SU-DHL-6 (cell line): ENCODE data around the gene PVR.

Experiments used
- H2AFZ ChIP-seq: fragments of 200-600 bp; sonication (generic); 2 replicates; pipeline ENCODE4 v1.6.1; 2014; ENCODE audit warnings: low read depth, mild to moderate bottlenecking, moderate library complexity, mixed read lengths, antibody characterized with exemption, low read length; ENCODE audit not compliant: severe bottlenecking
- H3F3A ChIP-seq: fragments of 200-600 bp; shearing (Covaris generic); 2 replicates; pipeline ENCODE4 v1.6.0; 2016; ENCODE audit warnings: antibody characterized with exemption, mild to moderate bottlenecking; ENCODE audit not compliant: insufficient read depth
- H3K27ac ChIP-seq: fragments of 200-600 bp; sonication (generic); 2 replicates; pipeline ENCODE4 v1.5.1; 2016; ENCODE audit warnings: low read depth, mild to moderate bottlenecking, low read length, moderate library complexity, mixed read lengths
- H3K27me3 ChIP-seq: fragments of 200-600 bp; sonication (generic), shearing (Covaris generic); 2 replicates; pipeline ENCODE4 v1.6.0; 2014; ENCODE audit warnings: mild to moderate bottlenecking, low read length
- H3K36me3 ChIP-seq: fragments of 200-600 bp; sonication (generic); 2 replicates; pipeline ENCODE4 v1.6.1; 2014; ENCODE audit warnings: mild to moderate bottlenecking, low read length, mixed read lengths
- H3K4me2 ChIP-seq: fragments of 300-600, 200-600 bp; shearing (Covaris generic), sonication (generic); 2 replicates; pipeline ENCODE4 v1.6.0; 2014; ENCODE audit warnings: low read length, low read depth, mild to moderate bottlenecking; ENCODE audit not compliant: poor library complexity, severe bottlenecking
- H3K4me3 ChIP-seq: fragments of 200-600 bp; sonication (generic); 2 replicates; pipeline ENCODE4 v1.5.1; 2014; ENCODE audit warnings: antibody characterized with exemption, low read length, mild to moderate bottlenecking, mixed read lengths; ENCODE audit not compliant: insufficient read depth, poor library complexity, severe bottlenecking
- H3K79me2 ChIP-seq: fragments of 200-600 bp; sonication (generic); 2 replicates; pipeline ENCODE4 v1.6.1; 2014; ENCODE audit warnings: mild to moderate bottlenecking, low read length, moderate library complexity; ENCODE audit not compliant: insufficient read depth
- H3K9ac ChIP-seq: fragments of 200-600 bp; sonication (generic); 2 replicates; pipeline ENCODE4 v1.7.0; 2014; ENCODE audit warnings: mild to moderate bottlenecking, low read length
- H3K9me2 ChIP-seq: fragments of 200-600 bp; sonication (generic); replicated peaks from 2 replicates; pipeline ENCODE4 v1.6.1; 2014; ENCODE audit warnings: low read length; ENCODE audit not compliant: insufficient read depth
- H3K9me3 ChIP-seq: fragments of 200-600 bp; sonication (generic); 2 replicates; pipeline ENCODE4 v1.6.1; 2014; ENCODE audit warnings: low read length, mixed read lengths; ENCODE audit not compliant: insufficient read depth
- H4K20me1 ChIP-seq: fragments of 200-600 bp; sonication (generic); 2 replicates; pipeline ENCODE4 v1.6.1; 2014; ENCODE audit warnings: low read depth, mild to moderate bottlenecking, antibody characterized with exemption, low read length, moderate library complexity, mixed read lengths
- EZH2phosphoT487 ChIP-seq: fragments of 200-600 bp; sonication (generic), shearing (Covaris generic); conservative IDR thresholded peaks from 2 replicates; pipeline ENCODE4 v1.6.1; 2018; ENCODE audit warnings: mild to moderate bottlenecking, antibody characterized with exemption, low read length, moderate library complexity, mixed read lengths
- TF ChIP-seq, protein P1 (sequence below): fragments of 200-600 bp; sonication (generic); IDR thresholded peaks from one replicate; pipeline ENCODE4 v1.5.1; 2017; ENCODE audit warnings: antibody characterized with exemption, mild to moderate bottlenecking, low read length, moderate library complexity; ENCODE audit not compliant: insufficient read depth, poor library complexity, severe bottlenecking

The PVR gene

DNA sequence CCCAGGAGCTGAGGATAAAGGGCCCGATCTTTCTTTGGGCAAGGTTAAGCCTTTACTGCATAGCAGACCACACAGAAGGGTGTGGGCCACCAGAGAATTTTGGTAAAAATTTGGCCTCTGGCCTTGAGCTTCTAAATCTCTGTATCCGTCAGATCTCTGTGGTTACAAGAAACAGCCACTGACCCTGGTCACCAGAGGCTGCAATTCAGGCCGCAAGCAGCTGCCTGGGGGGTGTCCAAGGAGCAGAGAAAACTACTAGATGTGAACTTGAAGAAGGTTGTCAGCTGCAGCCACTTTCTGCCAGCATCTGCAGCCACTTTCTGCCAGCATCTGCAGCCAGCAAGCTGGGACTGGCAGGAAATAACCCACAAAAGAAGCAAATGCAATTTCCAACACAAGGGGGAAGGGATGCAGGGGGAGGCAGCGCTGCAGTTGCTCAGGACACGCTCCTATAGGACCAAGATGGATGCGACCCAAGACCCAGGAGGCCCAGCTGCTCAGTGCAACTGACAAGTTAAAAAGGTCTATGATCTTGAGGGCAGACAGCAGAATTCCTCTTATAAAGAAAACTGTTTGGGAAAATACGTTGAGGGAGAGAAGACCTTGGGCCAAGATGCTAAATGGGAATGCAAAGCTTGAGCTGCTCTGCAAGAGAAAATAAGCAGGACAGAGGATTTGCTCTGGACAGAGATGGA lies 19.1 kb downstream of the PVR start:
- Histone ChIP-seq H4K20me1 (no peaks in the 10 kb centered on the region), H3K4me2 (no peak overlapping the region), H3K9me2 (no peaks in the 10 kb centered on the region), H3K9ac (no peak overlapping the region), H2AFZ (no peak overlapping the region), H3K9me3 (no peaks in the 10 kb centered on the region), H3K36me3 (no peaks in the 10 kb centered on the region), H3K27ac (no peak overlapping the region), H3K79me2 (no peaks in the 10 kb centered on the region), H3K27me3 (no peaks in the 10 kb centered on the region), H3F3A (no peaks in the 10 kb centered on the region), H3K4me3 (no peak overlapping the region)
- TF ChIP-seq, protein P1, sequence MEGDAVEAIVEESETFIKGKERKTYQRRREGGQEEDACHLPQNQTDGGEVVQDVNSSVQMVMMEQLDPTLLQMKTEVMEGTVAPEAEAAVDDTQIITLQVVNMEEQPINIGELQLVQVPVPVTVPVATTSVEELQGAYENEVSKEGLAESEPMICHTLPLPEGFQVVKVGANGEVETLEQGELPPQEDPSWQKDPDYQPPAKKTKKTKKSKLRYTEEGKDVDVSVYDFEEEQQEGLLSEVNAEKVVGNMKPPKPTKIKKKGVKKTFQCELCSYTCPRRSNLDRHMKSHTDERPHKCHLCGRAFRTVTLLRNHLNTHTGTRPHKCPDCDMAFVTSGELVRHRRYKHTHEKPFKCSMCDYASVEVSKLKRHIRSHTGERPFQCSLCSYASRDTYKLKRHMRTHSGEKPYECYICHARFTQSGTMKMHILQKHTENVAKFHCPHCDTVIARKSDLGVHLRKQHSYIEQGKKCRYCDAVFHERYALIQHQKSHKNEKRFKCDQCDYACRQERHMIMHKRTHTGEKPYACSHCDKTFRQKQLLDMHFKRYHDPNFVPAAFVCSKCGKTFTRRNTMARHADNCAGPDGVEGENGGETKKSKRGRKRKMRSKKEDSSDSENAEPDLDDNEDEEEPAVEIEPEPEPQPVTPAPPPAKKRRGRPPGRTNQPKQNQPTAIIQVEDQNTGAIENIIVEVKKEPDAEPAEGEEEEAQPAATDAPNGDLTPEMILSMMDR, result no peak
- TF ChIP-seq EZH2phosphoT487, result no peak

- TF ChIP-seq, protein P1, result no peak
- no peak for TF ChIP-seq EZH2phosphoT487
Measured at GRCh38 chr19:44663996-44664395, 20.3 kb downstream of the PVR start.

DNA sequence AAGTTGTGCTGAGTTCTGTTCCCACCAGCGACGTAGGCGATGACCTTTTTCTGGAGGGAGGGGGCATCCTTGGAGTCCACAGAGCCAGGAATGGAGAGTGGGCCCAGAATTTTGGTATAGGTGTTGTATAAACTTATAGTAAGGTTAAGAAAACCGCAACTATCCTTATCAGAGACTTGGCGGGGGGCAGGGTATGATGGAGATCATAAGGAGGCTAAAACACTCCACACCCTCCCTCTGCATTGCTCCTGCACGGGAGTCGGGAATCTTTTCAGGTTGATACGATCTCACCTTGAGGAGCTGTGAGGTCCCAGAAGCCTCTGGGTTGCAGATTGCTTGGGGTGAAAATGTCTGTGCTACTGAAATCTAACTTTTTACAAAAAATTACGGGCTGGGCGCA lies 21.3 kb downstream of the PVR start:
- Histone ChIP-seq H3K4me2 (no peak overlapping the region), H3K27me3 (no peaks in the 10 kb centered on the region), H4K20me1 (no peaks in the 10 kb centered on the region), H2AFZ (no peak overlapping the region), H3K9me3 (no peaks in the 10 kb centered on the region), H3K27ac (no peak overlapping the region), H3K79me2 (no peaks in the 10 kb centered on the region), H3K36me3 (no peaks in the 10 kb centered on the region), H3K9me2 (no peaks in the 10 kb centered on the region), H3K4me3 (no peak overlapping the region), H3K9ac (no peak overlapping the region), H3F3A (no peaks in the 10 kb centered on the region)
- TF ChIP-seq EZH2phosphoT487, result no peak
- TF ChIP-seq, protein P1, result no peak

More at GRCh38 chr19:44663996-44664395, 20.3 kb downstream of the PVR start:
- H3K4me3 ChIP-seq, result no peak overlapping the region
- H3F3A ChIP-seq, result no peaks in the 10 kb centered on the region
- H4K20me1 ChIP-seq, result no peaks in the 10 kb centered on the region
- H3K9ac ChIP-seq, result no peak overlapping the region
- no peaks in the 10 kb centered on the region for H3K9me3 ChIP-seq
- H3K36me3 ChIP-seq, result no peaks in the 10 kb centered on the region
- no peaks in the 10 kb centered on the region for H3K27me3 ChIP-seq
- no peak overlapping the region for H2AFZ ChIP-seq
- no peak overlapping the region for H3K27ac ChIP-seq
- no peak overlapping the region for H3K4me2 ChIP-seq
- no peaks in the 10 kb centered on the region for H3K9me2 ChIP-seq
- H3K79me2 ChIP-seq, result no peaks in the 10 kb centered on the region
